ENCODE measurements around the gene EYS. TPM values are rescaled to one million over a fixed set of nuclear protein-coding genes. Genes with fewer than 3 reads are reported as not detected.

The EYS gene
- total RNA-seq, 2 donors from 2014 or later: not detected

- DNase-seq (ENCODE audit: low spot score): no peak
- Histone ChIP-seq H3K27me3 (no peaks in the 10 kb centered on the region), H3K4me3 (no peak overlapping the region), H3K9me3 (no peaks in the 10 kb centered on the region), H3K36me3 (no peaks in the 10 kb centered on the region), H3K4me1 (no peaks in the 10 kb centered on the region), H3K27ac (no peak overlapping the region)
- TF ChIP-seq, protein P1, sequence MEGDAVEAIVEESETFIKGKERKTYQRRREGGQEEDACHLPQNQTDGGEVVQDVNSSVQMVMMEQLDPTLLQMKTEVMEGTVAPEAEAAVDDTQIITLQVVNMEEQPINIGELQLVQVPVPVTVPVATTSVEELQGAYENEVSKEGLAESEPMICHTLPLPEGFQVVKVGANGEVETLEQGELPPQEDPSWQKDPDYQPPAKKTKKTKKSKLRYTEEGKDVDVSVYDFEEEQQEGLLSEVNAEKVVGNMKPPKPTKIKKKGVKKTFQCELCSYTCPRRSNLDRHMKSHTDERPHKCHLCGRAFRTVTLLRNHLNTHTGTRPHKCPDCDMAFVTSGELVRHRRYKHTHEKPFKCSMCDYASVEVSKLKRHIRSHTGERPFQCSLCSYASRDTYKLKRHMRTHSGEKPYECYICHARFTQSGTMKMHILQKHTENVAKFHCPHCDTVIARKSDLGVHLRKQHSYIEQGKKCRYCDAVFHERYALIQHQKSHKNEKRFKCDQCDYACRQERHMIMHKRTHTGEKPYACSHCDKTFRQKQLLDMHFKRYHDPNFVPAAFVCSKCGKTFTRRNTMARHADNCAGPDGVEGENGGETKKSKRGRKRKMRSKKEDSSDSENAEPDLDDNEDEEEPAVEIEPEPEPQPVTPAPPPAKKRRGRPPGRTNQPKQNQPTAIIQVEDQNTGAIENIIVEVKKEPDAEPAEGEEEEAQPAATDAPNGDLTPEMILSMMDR (IDR thresholded peaks at IDR 0.05): no peak
Observed at GRCh38 chr6:64083261-64083660, 1623.8 kb downstream of the EYS start.

DNA sequence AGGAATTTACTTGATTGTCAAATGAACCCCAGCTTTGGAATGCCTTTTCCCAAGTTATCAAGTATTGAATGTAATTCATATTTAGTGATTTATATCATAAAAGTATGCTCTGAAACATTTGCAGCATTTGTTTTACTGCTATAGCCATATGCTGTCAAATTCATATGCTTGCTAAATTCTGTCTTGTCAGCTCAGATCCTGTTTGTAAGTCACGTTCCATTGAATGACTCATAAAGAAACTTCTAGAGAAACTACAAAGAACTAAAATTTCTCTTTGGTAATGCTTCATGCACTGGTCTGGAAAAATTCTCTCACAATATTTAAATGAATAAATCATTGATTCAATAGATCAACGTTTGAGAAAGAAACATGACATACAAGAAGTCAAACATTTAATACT is 1625.6 kb downstream of the EYS start:
- H3K4me1 ChIP-seq: no peaks in the 10 kb centered on the region
- H3K27ac ChIP-seq: no peak overlapping the region
- TF ChIP-seq, protein P1 (IDR thresholded peaks at IDR 0.05): no peak
- no peaks in the 10 kb centered on the region for H3K27me3 ChIP-seq
- no peaks in the 10 kb centered on the region for H3K36me3 ChIP-seq
- H3K9me3 ChIP-seq: no peaks in the 10 kb centered on the region
- no peak for DNase-seq (ENCODE audit: low spot score)
- no peak overlapping the region for H3K4me3 ChIP-seq

- no peaks in the 10 kb centered on the region for H3K9me3 ChIP-seq
- no peaks in the 10 kb centered on the region for H3K4me1 ChIP-seq
- H3K36me3 ChIP-seq: no peaks in the 10 kb centered on the region
- H3K27me3 ChIP-seq: no peaks in the 10 kb centered on the region
- no peak overlapping the region for H3K27ac ChIP-seq
- no peak overlapping the region for H3K4me3 ChIP-seq
- no peak for DNase-seq (ENCODE audit: low spot score)
- TF ChIP-seq, protein P1 (IDR thresholded peaks at IDR 0.05): no peak
Observed at GRCh38 chr6:64074981-64075380, 1632.0 kb downstream of the EYS start.

GRCh38 chr6:64072686-64073085 is 1634.3 kb downstream of the EYS start:
- Histone ChIP-seq H3K4me1 (no peaks in the 10 kb centered on the region), H3K4me3 (no peak overlapping the region), H3K27me3 (no peaks in the 10 kb centered on the region), H3K27ac (no peak overlapping the region), H3K36me3 (no peaks in the 10 kb centered on the region), H3K9me3 (no peaks in the 10 kb centered on the region)
- no peak for DNase-seq (ENCODE audit: low spot score)
- TF ChIP-seq, protein P1 (IDR thresholded peaks at IDR 0.05): no peak

- Histone ChIP-seq H3K27ac (no peak overlapping the region), H3K27me3 (no peaks in the 10 kb centered on the region), H3K4me3 (no peak overlapping the region), H3K36me3 (no peaks in the 10 kb centered on the region), H3K4me1 (no peaks in the 10 kb centered on the region), H3K9me3 (no peaks in the 10 kb centered on the region)
- DNase-seq (ENCODE audit: low spot score): no peak
- TF ChIP-seq, protein P1 (IDR thresholded peaks at IDR 0.05): no peak
Observed at GRCh38 chr6:64064919-64065318, 1642.1 kb downstream of the EYS start.

DNA sequence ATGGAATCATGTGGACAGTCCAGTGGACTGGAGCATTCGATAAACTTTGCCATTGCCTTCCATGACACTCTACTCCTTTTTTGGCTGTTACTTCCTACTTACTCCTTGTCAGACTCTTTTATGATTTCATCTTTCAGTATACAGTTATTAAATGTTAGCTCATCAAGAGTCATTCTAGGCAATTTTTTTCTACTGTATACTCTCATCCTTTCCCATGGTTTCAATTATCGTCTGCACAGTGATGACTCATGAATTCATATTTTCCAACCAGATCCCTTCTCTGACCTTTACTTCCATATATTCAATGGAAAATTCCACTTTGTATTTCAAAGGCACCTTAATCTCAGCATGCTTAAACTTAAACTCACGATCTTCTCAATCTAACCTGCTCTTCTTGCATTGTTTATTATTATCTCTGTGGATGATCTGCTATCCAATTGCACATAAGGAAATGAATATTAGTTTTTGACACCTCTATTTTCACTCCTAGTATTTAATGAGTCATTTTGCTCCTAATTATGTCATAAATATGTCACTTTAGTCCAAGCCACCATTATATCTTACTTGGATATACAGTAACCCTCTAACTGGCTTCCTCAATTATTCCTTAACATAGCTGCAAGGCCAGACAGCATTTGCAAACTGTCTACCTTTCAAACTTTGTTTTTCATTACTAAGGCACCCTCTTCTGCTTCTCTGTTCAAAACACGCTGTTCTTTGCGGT is 1643.9 kb downstream of the EYS start:
- H3K4me1 ChIP-seq: no peaks in the 10 kb centered on the region
- H3K27ac ChIP-seq: no peak overlapping the region
- TF ChIP-seq, protein P1 (IDR thresholded peaks at IDR 0.05): no peak
- no peaks in the 10 kb centered on the region for H3K9me3 ChIP-seq
- DNase-seq (ENCODE audit: low spot score): no peak
- no peaks in the 10 kb centered on the region for H3K27me3 ChIP-seq
- no peaks in the 10 kb centered on the region for H3K36me3 ChIP-seq
- no peak overlapping the region for H3K4me3 ChIP-seq

Data from right atrium auricular region (tissue), 2 donors.